ENCODE measurements around the gene DNAJB8.
A peak's percentile ranks its signal among the peaks of the same experiment; 100 is the strongest.

The DNAJB8 gene

DNA sequence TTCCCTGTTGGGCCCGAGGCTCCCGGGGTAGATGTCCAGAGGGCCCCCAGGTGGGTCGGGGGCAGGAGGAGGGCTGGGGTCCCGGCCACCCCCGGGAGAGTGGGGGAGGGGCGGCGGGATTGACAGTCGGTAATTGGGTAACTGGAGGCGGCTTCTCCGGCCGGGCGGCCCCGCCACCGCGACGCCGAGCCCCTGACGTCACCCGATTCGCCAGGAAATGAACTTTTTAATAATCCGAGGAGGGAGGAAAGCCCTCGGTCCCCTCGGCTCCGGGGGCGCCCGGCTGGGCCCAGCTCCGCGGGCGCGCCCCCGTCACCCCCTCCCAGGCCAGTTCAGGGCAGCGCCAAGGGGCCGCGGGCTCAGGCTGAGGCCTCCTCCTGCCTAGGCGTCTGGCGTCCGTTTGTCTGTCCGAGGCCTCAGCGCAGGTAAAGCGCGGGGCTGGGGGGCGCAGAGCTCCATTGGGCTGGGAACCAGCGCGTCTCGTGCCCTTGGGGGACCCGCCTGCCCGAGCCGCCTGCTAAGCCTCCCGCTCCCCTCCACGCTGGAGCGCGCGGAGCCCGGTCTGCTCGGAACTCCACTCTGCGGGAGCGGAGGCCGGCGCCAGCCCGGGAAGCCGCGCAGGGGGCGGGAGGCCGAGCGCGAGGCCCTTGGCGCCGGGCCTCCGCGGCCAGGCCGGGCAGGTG is 22.4 kb upstream of the DNAJB8 start:
- ChIA-PET CTCF (interaction anchor here (0.8 to 0.9 kb wide), 2 partner anchors 62 to 119 kb away, joined by 3 read pairs; no protein-coding TSS in a partner anchor), POLR2A (no interaction called here)
- DNase-seq (ENCODE audit: extremely low spot score), result no peak
- TF ChIP-seq, protein P1, sequence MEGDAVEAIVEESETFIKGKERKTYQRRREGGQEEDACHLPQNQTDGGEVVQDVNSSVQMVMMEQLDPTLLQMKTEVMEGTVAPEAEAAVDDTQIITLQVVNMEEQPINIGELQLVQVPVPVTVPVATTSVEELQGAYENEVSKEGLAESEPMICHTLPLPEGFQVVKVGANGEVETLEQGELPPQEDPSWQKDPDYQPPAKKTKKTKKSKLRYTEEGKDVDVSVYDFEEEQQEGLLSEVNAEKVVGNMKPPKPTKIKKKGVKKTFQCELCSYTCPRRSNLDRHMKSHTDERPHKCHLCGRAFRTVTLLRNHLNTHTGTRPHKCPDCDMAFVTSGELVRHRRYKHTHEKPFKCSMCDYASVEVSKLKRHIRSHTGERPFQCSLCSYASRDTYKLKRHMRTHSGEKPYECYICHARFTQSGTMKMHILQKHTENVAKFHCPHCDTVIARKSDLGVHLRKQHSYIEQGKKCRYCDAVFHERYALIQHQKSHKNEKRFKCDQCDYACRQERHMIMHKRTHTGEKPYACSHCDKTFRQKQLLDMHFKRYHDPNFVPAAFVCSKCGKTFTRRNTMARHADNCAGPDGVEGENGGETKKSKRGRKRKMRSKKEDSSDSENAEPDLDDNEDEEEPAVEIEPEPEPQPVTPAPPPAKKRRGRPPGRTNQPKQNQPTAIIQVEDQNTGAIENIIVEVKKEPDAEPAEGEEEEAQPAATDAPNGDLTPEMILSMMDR (IDR thresholded peaks at IDR 0.05; ENCODE audit: control extremely low read depth, extremely low read depth, low read depth, missing control alignments), result no peak

DNA sequence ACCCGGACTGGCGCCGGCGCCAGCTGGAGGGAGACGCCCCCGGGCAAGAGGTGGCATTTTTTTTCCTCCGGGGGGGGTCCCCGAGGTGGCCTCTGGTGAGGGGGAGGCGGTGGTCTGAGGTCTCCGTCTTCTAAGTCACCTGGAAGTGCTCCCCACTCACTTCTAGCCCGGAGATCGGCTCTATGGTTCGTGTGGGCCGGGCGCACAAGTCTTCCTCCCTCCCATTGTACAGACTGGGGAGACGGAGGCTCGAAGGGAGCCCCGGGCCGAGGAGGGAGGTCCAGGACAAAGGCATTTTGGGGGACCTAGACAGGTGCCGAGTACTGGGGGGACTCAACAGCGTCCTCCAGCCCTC is 21.9 kb upstream of the DNAJB8 start:
- ChIA-PET CTCF (no interaction called here), POLR2A (no interaction called here)
- TF ChIP-seq, protein P1 (IDR thresholded peaks at IDR 0.05; ENCODE audit: control extremely low read depth, extremely low read depth, low read depth, missing control alignments), result no peak
- no peak for DNase-seq (ENCODE audit: extremely low spot score)

DNA sequence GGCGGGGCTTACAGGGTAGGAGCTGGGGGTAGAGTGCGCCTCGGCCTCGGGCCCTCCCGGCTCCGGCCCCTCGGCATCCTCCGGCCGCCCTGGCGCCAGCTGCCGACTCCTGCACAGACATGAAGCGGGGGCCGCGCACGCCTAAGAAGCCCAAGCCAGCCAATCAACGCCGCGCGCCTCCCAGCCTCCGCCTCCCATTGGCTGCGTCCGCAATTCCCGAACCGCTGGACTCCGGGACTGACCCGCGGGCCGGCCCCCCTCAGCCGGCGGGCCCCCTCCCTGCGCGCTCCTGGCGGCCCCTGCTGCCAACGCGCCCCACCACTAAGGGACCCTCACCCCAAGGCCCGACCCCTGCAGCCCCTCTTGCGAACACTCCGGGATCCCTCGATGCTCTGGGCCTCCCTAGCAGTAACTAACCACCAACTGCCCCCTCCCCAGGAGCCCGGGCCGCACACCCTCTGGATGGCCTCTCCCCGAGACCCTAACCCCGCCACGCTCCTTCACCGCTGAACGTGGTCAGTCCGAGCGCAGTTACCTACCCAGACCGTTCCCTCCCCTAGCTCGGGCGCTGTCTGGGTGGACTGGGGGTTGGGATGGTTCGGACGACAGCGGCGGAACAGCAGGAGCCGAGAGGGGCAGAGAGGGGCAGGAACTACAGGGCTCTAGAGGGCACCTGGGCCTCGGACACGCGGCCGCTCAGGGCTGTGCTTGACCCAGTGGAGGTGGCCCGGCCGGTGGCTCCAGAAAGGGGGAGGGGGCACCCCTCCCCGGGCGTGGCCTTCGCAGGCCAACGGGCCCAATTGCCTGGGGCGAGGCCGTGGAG is 21.3 kb upstream of the DNAJB8 start:
- DNase-seq (ENCODE audit: extremely low spot score), result peak; percentile 66
- TF ChIP-seq, protein P1 (IDR thresholded peaks at IDR 0.05; ENCODE audit: control extremely low read depth, extremely low read depth, low read depth, missing control alignments), result no peak
- ChIA-PET CTCF (no interaction called here), POLR2A (no interaction called here)

DNA sequence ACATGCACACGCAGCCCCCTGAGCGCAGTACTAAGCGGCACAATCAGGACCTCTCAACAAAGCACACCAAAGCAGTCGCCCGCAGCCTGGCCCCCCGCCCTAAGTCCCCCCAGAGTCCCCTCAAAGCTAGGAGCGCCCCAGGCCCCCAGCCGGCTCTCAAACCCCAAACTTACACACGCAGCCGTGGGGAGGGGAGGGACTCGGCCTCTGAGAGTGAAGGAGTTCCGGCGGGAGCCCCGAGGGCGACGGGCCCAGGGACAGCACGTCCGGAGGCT is 20.8 kb upstream of the DNAJB8 start:
- ChIA-PET POLR2A (no interaction called here), CTCF (no interaction called here)
- DNase-seq (ENCODE audit: extremely low spot score), result no peak
- TF ChIP-seq, protein P1 (IDR thresholded peaks at IDR 0.05; ENCODE audit: control extremely low read depth, extremely low read depth, low read depth, missing control alignments), result no peak

DNA sequence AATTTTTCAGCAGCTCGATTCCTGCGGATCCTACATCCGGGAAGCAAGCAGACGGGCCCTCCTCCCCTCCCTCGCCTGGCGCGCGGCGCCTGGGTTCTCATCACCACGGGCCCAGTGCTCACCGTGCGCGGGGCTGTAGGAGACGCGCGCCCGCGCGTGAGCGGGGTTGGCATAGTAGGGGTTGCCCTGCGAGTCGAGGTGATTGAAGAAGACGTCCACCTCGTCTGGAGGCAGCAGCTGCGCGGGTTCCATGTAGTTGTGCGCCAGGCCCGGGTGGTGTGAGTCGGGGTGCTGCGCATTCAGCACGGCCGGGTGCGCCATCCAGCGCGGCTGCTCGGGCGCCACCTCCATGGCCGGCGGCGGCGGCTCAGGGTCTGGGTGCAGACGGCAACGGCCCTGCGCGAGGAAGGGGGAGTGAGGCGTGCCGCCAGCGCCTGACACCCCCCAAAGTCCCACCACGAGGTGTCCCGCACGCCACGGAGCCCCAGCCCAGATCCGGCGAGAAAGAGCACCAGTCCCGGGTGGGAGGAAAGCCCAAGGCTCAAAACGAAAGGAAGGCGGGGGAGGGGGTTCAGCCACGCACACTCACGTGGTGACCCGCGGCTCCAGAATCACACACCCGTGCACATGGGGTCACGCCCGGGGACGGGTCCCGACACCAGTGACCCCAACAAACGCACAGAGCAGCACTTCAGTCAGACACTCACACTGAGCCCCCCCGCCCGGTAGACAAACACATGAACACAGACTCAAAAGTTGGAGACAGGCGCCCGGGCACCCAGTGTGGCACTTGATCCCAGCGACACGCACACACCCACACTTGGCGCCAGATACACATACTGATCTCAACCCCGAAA is 20.2 kb upstream of the DNAJB8 start:
- TF ChIP-seq, protein P1 (IDR thresholded peaks at IDR 0.05; ENCODE audit: control extremely low read depth, extremely low read depth, low read depth, missing control alignments), result no peak
- ChIA-PET CTCF (interaction anchor here (1.1 to 1.2 kb wide), 2 partner anchors 10 to 12 kb away, joined by 4 to 5 read pairs; no protein-coding TSS in a partner anchor), POLR2A (no interaction called here)
- no peak for DNase-seq (ENCODE audit: extremely low spot score)

DNA sequence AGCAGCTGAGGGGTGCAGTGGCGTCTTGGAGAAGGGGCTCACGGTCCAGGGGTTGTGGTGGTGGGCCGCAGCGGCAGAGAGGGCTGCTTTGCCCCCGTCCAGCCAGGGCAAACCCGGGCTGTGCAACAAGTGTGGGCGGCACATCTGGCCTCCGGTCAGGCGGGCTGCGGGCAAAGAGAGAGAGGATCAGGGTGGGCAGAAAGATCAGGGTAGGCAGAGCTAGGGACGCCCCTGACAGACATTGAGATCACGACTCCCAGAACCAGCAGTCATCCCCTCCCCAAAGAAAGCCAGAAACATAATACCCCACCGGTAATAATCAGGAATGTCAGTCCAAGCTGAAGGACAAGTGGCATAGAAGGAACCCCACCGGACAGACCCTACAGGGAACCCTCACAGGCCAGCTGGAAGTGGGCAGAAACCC is 19.5 kb upstream of the DNAJB8 start:
- CTCF ChIA-PET, result interaction anchor here (0.9 to 1.4 kb wide), 4 partner anchors 11 to 391 kb away, joined by 3 to 5 read pairs (median 4); no protein-coding TSS in a partner anchor

More for the DNA sequence above, 19.5 kb upstream of the DNAJB8 start:
- no peak for DNase-seq (ENCODE audit: extremely low spot score)
- TF ChIP-seq, protein P1 (IDR thresholded peaks at IDR 0.05; ENCODE audit: control extremely low read depth, extremely low read depth, low read depth, missing control alignments), result no peak
- POLR2A ChIA-PET, result no interaction called here
